ENCODE data around the gene KIF4A. TPM values are rescaled to one million over a fixed set of nuclear protein-coding genes. Genes with fewer than 3 reads are reported as not detected.

Gene KIF4A
- total RNA-seq, 1 experiment from 2014 or later = 35.8 TPM

GRCh38 chrX:70254063-70254400 lies 35.9 kb upstream of the KIF4A start:
- TF ChIP-seq EZH2 (IDR thresholded peaks at IDR 0.05; ENCODE audit: low read length, unreplicated experiment) = no peak
- no peak for TF ChIP-seq CTCF (conservative IDR thresholded peaks at IDR 0.05; ENCODE audit: low read depth, low read length)
- no peak for TF ChIP-seq EZH2phosphoT487 (IDR thresholded peaks at IDR 0.05; ENCODE audit: borderline replicate concordance, low read length)
- H3K79me2 ChIP-seq (ENCODE audit: low read length) = no peaks in the 10 kb centered on the region
- H3K9me3 ChIP-seq (ENCODE audit: low read length) = no peaks in the 10 kb centered on the region
- H3K9me2 ChIP-seq (replicated peaks; ENCODE audit: low read length) = no peaks in the 10 kb centered on the region
- H4K20me1 ChIP-seq (ENCODE audit: low read length) = no peaks in the 10 kb centered on the region
- CTCF ChIA-PET = no interaction called here
- no peak overlapping the region for H2AFZ ChIP-seq (ENCODE audit: low read length)
- BruUV-seq (replicated peaks) = no TSS peak
- DNase-seq (no peak), ATAC-seq (peak; percentile 55)
- H3K27ac ChIP-seq (ENCODE audit: low read length) = peak overlapping the region; percentile 94
- H3K27me3 ChIP-seq (ENCODE audit: low read length) = no peaks in the 10 kb centered on the region
- peak overlapping the region; percentile 48 for H3K4me2 ChIP-seq (ENCODE audit: low read length)
- POLR2A ChIA-PET (ENCODE audit: unreplicated experiment) = no interaction called here
- peaks cover 35% of the 10 kb centered on the region for H3K4me1 ChIP-seq (ENCODE audit: insufficient read depth, low read length)
- H3F3A ChIP-seq (ENCODE audit: low read length, unreplicated experiment) = no peaks in the 10 kb centered on the region
- no peak overlapping the region for H3K4me3 ChIP-seq (ENCODE audit: low read length)
- no peaks in the 10 kb centered on the region for H3K36me3 ChIP-seq (ENCODE audit: low read depth, low read length)
- peak overlapping the region; percentile 46; the same call in 1 of the 2 replicates for H3K9ac ChIP-seq (ENCODE audit: low read length)
- intact Hi-C loops (cut with micrococcal nuclease) = no loop called here

GRCh38 chrX:70254909-70255308 lies 35.0 kb upstream of the KIF4A start:
- ATAC-seq = peak; percentile 38
- Histone ChIP-seq H3F3A (ENCODE audit: low read length, unreplicated experiment) (no peaks in the 10 kb centered on the region), H3K9me3 (ENCODE audit: low read length) (no peaks in the 10 kb centered on the region), H3K4me2 (ENCODE audit: low read length) (peak overlapping the region; percentile 48), H3K27ac (ENCODE audit: low read length) (peak overlapping the region; percentile 94), H3K4me3 (ENCODE audit: low read length) (no peak overlapping the region), H4K20me1 (ENCODE audit: low read length) (no peaks in the 10 kb centered on the region), H3K9me2 (replicated peaks; ENCODE audit: low read length) (no peaks in the 10 kb centered on the region), H3K9ac (ENCODE audit: low read length) (peak overlapping the region; percentile 46; the same call in 1 of the 2 replicates), H3K79me2 (ENCODE audit: low read length) (no peaks in the 10 kb centered on the region), H3K36me3 (ENCODE audit: low read depth, low read length) (no peaks in the 10 kb centered on the region), H3K4me1 (ENCODE audit: insufficient read depth, low read length) (peaks cover 35% of the 10 kb centered on the region), H3K27me3 (ENCODE audit: low read length) (no peaks in the 10 kb centered on the region), H2AFZ (ENCODE audit: low read length) (no peak overlapping the region)
- TF ChIP-seq EZH2 (IDR thresholded peaks at IDR 0.05; ENCODE audit: low read length, unreplicated experiment) (no peak), CTCF (conservative IDR thresholded peaks at IDR 0.05; ENCODE audit: low read depth, low read length) (no peak), EZH2phosphoT487 (IDR thresholded peaks at IDR 0.05; ENCODE audit: borderline replicate concordance, low read length) (no peak)
- BruUV-seq (replicated peaks) = no TSS peak
- ChIA-PET CTCF (no interaction called here), POLR2A (ENCODE audit: unreplicated experiment) (no interaction called here)
- intact Hi-C loops (cut with micrococcal nuclease) = no loop called here
- peak; percentile 61 for DNase-seq

GRCh38 chrX:70255452-70255851 lies 34.5 kb upstream of the KIF4A start:
- CTCF ChIA-PET = no interaction called here
- Histone ChIP-seq H3K27ac (ENCODE audit: low read length) (no peak overlapping the region; the same call in 1 of the 2 replicates), H3K79me2 (ENCODE audit: low read length) (no peaks in the 10 kb centered on the region), H3K36me3 (ENCODE audit: low read depth, low read length) (no peaks in the 10 kb centered on the region), H3K9me2 (replicated peaks; ENCODE audit: low read length) (no peaks in the 10 kb centered on the region), H3K27me3 (ENCODE audit: low read length) (no peaks in the 10 kb centered on the region), H3K4me1 (ENCODE audit: insufficient read depth, low read length) (peaks cover 35% of the 10 kb centered on the region), H4K20me1 (ENCODE audit: low read length) (no peaks in the 10 kb centered on the region), H2AFZ (ENCODE audit: low read length) (no peak overlapping the region), H3K4me2 (ENCODE audit: low read length) (no peak overlapping the region), H3K9ac (ENCODE audit: low read length) (no peak overlapping the region), H3K9me3 (ENCODE audit: low read length) (no peaks in the 10 kb centered on the region), H3F3A (ENCODE audit: low read length, unreplicated experiment) (no peaks in the 10 kb centered on the region), H3K4me3 (ENCODE audit: low read length) (no peak overlapping the region)
- TF ChIP-seq EZH2 (IDR thresholded peaks at IDR 0.05; ENCODE audit: low read length, unreplicated experiment) = no peak
- no peak for TF ChIP-seq CTCF (conservative IDR thresholded peaks at IDR 0.05; ENCODE audit: low read depth, low read length)
- no peak for TF ChIP-seq EZH2phosphoT487 (IDR thresholded peaks at IDR 0.05; ENCODE audit: borderline replicate concordance, low read length)
- no peak for ATAC-seq
- BruUV-seq (replicated peaks) = no TSS peak
- POLR2A ChIA-PET (ENCODE audit: unreplicated experiment) = no interaction called here
- intact Hi-C loops (cut with micrococcal nuclease) = no loop called here
- no peak for DNase-seq

Data from PC-3 (cell line).